Central memory CD4-positive, alpha-beta T cell (primary cell): ENCODE measurements around the gene WFDC12.

ENCODE experiments used
- DNase-seq: peaks from one replicate; pipeline ENCODE4 v3.0.0; 2022

Gene WFDC12

GRCh38 chr20:45088247-45088646, 36.0 kb downstream of the WFDC12 start:
- no peak for DNase-seq

DNA sequence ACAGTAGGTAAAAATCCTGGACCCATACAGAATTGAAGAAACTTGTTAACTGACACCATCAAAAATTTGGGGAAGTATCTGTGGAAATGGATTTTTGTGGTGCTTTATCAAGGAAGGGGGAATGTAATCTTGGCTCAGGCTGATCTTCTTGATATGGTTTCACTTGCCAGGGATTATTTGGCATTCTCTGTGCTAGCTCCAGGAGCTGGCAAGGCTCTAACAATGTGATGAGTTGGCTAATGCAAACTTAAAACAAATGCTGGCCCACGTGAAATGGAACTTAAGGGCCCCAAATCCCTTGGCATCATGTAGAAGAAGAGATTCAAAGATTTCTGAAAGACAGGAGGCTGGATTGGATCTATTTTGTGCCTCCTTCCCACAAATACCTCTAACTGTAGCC, 36.5 kb downstream of the WFDC12 start:
- DNase-seq: no peak

- DNase-seq: no peak
Measured at GRCh38 chr20:45087097-45087790, 37.0 kb downstream of the WFDC12 start.

- DNase-seq: no peak
Measured at GRCh38 chr20:45085867-45086266, 38.4 kb downstream of the WFDC12 start.

DNA sequence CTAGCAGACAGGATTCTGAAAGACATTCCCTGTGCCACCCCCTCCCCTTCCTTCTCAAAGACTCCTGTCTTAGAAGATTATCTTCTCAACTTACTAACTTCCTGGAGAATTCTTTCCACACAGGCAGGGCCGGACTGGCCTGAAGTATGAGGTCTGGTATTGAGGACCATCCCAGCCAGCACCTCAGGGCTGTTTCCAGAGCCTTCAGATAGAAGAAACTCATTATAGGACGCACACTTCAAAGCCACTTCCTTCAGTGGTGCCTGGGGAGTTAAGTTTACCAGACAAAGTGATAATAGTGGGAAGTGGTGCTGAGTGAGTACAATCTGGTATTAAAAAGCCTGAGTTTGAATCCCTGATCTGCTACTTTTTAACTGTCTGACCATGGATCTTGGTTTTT, 39.0 kb downstream of the WFDC12 start:
- DNase-seq: no peak

GRCh38 chr20:45083127-45083526, 41.1 kb downstream of the WFDC12 start:
- DNase-seq: no peak

GRCh38 chr20:45082468-45082867, 41.8 kb downstream of the WFDC12 start:
- DNase-seq: no peak

GRCh38 chr20:45080867-45081624, 43.2 kb downstream of the WFDC12 start:
- no peak for DNase-seq

DNA sequence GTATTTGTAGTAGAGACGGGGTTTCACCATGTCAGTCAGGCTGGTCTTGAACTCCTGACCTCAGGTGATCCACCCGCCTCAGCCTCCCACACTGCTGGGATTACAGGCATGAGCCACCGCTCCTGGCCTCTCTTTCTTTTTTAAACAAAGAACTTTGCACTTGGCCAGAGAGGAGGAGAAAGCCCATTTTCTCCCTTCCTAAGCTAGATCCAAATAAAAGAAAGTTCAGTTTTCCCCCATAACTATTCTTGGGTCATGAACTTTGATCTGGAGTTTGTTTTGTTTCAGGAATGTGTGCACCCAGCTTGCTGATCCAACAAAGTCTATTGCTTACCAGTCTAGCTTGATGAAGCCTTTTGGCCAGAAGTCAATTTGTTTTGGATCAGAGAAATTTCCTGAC, 46.7 kb downstream of the WFDC12 start:
- no peak for DNase-seq
